GM21825 (cell line): ENCODE data around the gene GLI2.

Experiments used
- ATAC-seq: cut with Tn5 transposase; IDR thresholded peaks from one replicate; pipeline ENCODE4 v1.9.1; 2021; ENCODE audit warnings: mild to moderate bottlenecking, moderate library complexity; ENCODE audit not compliant: unreplicated experiment

Gene GLI2

GRCh38 chr2:120737340-120738101, 1.9 kb downstream of the GLI2 start:
- ATAC-seq, result no peak

GRCh38 chr2:120738117-120738516, 2.4 kb downstream of the GLI2 start:
- ATAC-seq, result no peak

- ATAC-seq, result no peak
Observed at GRCh38 chr2:120738786-120739437, 3.2 kb downstream of the GLI2 start.

GRCh38 chr2:120739438-120740090, 3.9 kb downstream of the GLI2 start:
- no peak for ATAC-seq

- ATAC-seq, result no peak
Observed at GRCh38 chr2:120740375-120740764, 4.7 kb downstream of the GLI2 start.

- no peak for ATAC-seq
Observed at GRCh38 chr2:120740765-120741524, 5.3 kb downstream of the GLI2 start.

- ATAC-seq, result no peak
Observed at GRCh38 chr2:120741571-120742561, 6.2 kb downstream of the GLI2 start.

- ATAC-seq, result no peak
Observed at GRCh38 chr2:120743657-120744056, 8.0 kb downstream of the GLI2 start.

- no peak for ATAC-seq
Observed at GRCh38 chr2:120744817-120745216, 9.1 kb downstream of the GLI2 start.

- no peak for ATAC-seq
Observed at GRCh38 chr2:120745420-120746111, 9.9 kb downstream of the GLI2 start.

- no peak for ATAC-seq
Observed at GRCh38 chr2:120746144-120746543, 10.5 kb downstream of the GLI2 start.

- ATAC-seq, result no peak
Observed at GRCh38 chr2:120747281-120747680, 11.6 kb downstream of the GLI2 start.

GRCh38 chr2:120747706-120748105, 12.0 kb downstream of the GLI2 start:
- no peak for ATAC-seq

GRCh38 chr2:120748310-120748709, 12.6 kb downstream of the GLI2 start:
- ATAC-seq, result no peak

- no peak for ATAC-seq
Observed at GRCh38 chr2:120748741-120749140, 13.1 kb downstream of the GLI2 start.

GRCh38 chr2:120749506-120750431, 14.1 kb downstream of the GLI2 start:
- ATAC-seq, result no peak

- no peak for ATAC-seq
Observed at GRCh38 chr2:120750488-120751210, 15.0 kb downstream of the GLI2 start.

GRCh38 chr2:120751553-120751952, 15.9 kb downstream of the GLI2 start:
- no peak for ATAC-seq
